ENCODE data around the gene NDC80. TPM values are rescaled to one million over a fixed set of nuclear protein-coding genes. Genes with fewer than 3 reads are reported as not detected.

Gene NDC80
- polyA plus RNA-seq, 1 donor (not counting 4 experiments of a cell fraction or from before 2014, with no cell fraction given): 11.5 TPM

- H3K27me3 ChIP-seq (ENCODE audit: control insufficient read depth, extremely low read depth, insufficient read depth, low read length): no peaks in the 10 kb centered on the region
- no peak for TF ChIP-seq EZH2 (IDR thresholded peaks at IDR 0.05; ENCODE audit: low read length)
- no peak for TF ChIP-seq CTCF (optimal IDR thresholded peaks at IDR 0.05 in 1 of 3, IDR thresholded peaks at IDR 0.05 in 1 of 3, conservative IDR thresholded peaks at IDR 0.05 in 1 of 3; ENCODE audit: extremely low read depth in 1 of 3, insufficient read depth in 2 of 3, low read length in 3 of 3)
- H3K9me1 ChIP-seq (ENCODE audit: control insufficient read depth, extremely low read depth, insufficient read depth, low read length): no peaks in the 10 kb centered on the region
- peaks cover 0 to 3% of the 10 kb centered on the region in 2 experiments for H3K36me3 ChIP-seq (ENCODE audit: control insufficient read depth in 2 of 2, extremely low read depth in 1 of 2, insufficient read depth in 2 of 2, low read length in 2 of 2)
- no peaks in the 10 kb centered on the region for H3K9me3 ChIP-seq (ENCODE audit: control insufficient read depth, low read depth, low read length)
- no peak overlapping the region for H3K9ac ChIP-seq (ENCODE audit: control insufficient read depth, extremely low read depth, insufficient read depth, low read length)
- H2AFZ ChIP-seq (ENCODE audit: control insufficient read depth, low read length): no peak overlapping the region
- no peaks in the 10 kb centered on the region for H3K79me2 ChIP-seq (ENCODE audit: control insufficient read depth, insufficient read depth, low read length)
- FAIRE-seq: no peak
- no peak overlapping the region for H3K27ac ChIP-seq (ENCODE audit: control insufficient read depth, insufficient read depth, low read length)
- DNase-seq (ENCODE audit: low read depth, low spot score): no peak
- H3K4me2 ChIP-seq (ENCODE audit: control insufficient read depth, extremely low read depth, insufficient read depth, low read depth, low read length): no peak overlapping the region
- dilution Hi-C loops (cut with MboI; ENCODE audit: extremely low pct_ligation_motif_present, low sequenced_read_pairs): no loop called here
- H3K4me1 ChIP-seq (ENCODE audit: control insufficient read depth, extremely low read depth, insufficient read depth, low read length): no peaks in the 10 kb centered on the region
- no peaks in the 10 kb centered on the region for H4K20me1 ChIP-seq (ENCODE audit: control insufficient read depth, extremely low read depth, insufficient read depth, low read length)
- no peak overlapping the region for H3K4me3 ChIP-seq (ENCODE audit: control insufficient read depth in 2 of 3, extremely low read depth in 1 of 3, insufficient read depth in 2 of 3, low read depth in 1 of 3, low read length in 3 of 3)
Measured at GRCh38 chr18:2551425-2551824, 19.9 kb upstream of the NDC80 start.

- no peak overlapping the region for H2AFZ ChIP-seq (ENCODE audit: control insufficient read depth, low read length)
- no peaks in the 10 kb centered on the region for H3K4me1 ChIP-seq (ENCODE audit: control insufficient read depth, extremely low read depth, insufficient read depth, low read length)
- FAIRE-seq: no peak
- no peak overlapping the region for H3K4me2 ChIP-seq (ENCODE audit: control insufficient read depth, extremely low read depth, insufficient read depth, low read depth, low read length)
- H3K9ac ChIP-seq (ENCODE audit: control insufficient read depth, extremely low read depth, insufficient read depth, low read length): no peak overlapping the region
- no peak overlapping the region for H3K27ac ChIP-seq (ENCODE audit: control insufficient read depth, insufficient read depth, low read length)
- H3K79me2 ChIP-seq (ENCODE audit: control insufficient read depth, insufficient read depth, low read length): no peaks in the 10 kb centered on the region
- dilution Hi-C loops (cut with MboI; ENCODE audit: extremely low pct_ligation_motif_present, low sequenced_read_pairs): no loop called here
- H3K4me3 ChIP-seq (ENCODE audit: control insufficient read depth in 2 of 3, extremely low read depth in 1 of 3, insufficient read depth in 2 of 3, low read depth in 1 of 3, low read length in 3 of 3): no peak overlapping the region
- H3K27me3 ChIP-seq (ENCODE audit: control insufficient read depth, extremely low read depth, insufficient read depth, low read length): no peaks in the 10 kb centered on the region
- H3K9me1 ChIP-seq (ENCODE audit: control insufficient read depth, extremely low read depth, insufficient read depth, low read length): no peaks in the 10 kb centered on the region
- no peak for TF ChIP-seq CTCF (optimal IDR thresholded peaks at IDR 0.05 in 1 of 3, IDR thresholded peaks at IDR 0.05 in 1 of 3, conservative IDR thresholded peaks at IDR 0.05 in 1 of 3; ENCODE audit: extremely low read depth in 1 of 3, insufficient read depth in 2 of 3, low read length in 3 of 3)
- no peak for TF ChIP-seq EZH2 (IDR thresholded peaks at IDR 0.05; ENCODE audit: low read length)
- DNase-seq (ENCODE audit: low read depth, low spot score): no peak
- H3K36me3 ChIP-seq (ENCODE audit: control insufficient read depth in 2 of 2, extremely low read depth in 1 of 2, insufficient read depth in 2 of 2, low read length in 2 of 2): no peaks in the 10 kb centered on the region
- no peaks in the 10 kb centered on the region for H3K9me3 ChIP-seq (ENCODE audit: control insufficient read depth, low read depth, low read length)
- no peaks in the 10 kb centered on the region for H4K20me1 ChIP-seq (ENCODE audit: control insufficient read depth, extremely low read depth, insufficient read depth, low read length)
Measured at GRCh38 chr18:2554696-2555095, 16.7 kb upstream of the NDC80 start.

Data from keratinocyte (primary cell).